Measurements from ENCODE around the gene ZNF853.
"Not testable (repeated sequence)": the region's sequence is repeated elsewhere in the genome, so short reads cannot be mapped to it uniquely, and the experiment has no call there.

ZNF853 gene

DNA sequence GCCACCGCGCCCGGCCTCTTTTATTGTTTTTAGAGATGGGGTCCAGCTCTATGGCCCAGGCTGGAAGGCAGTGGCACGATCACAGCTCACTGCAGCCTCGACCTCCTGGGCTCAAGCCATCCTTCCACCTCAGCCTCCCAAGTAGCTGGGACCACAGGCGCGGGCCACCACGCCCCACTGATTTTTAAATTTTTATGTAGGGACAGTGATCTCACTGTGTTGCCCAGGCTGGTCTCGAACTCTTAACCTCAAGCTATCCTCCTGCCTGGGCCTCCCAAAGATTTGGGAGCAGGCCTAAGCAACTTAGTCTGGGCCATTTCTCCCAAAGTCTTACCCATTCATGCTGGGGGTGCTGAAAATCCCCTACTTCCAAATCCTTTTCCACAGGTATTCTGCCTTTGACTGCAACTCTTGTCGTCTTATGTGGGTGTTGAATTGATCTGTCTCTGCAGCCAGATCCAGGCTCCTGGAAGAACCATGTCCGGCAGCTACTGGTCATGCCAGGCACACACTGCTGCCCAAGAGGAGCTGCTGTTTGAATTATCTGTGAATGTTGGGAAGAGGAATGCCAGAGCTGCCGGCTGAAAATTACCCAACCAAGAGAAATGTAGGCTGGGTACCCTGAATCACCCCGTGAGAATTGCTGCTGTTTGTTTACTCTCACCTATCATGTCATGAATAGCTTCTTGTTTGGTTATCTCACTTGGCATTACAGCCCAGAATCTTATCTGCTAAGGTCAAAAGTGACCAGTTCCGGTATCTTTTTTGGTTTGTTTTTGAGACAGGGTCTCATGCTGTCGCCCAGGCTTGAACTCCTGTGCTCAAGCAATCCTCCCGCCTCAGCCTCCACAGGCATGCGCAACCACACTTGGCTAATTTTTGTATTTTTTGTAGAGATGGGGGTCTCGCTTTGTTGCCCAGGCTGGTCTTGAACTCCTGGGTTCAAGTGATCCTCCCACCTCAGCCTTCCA is 37.0 kb upstream of the ZNF853 start:
- peak overlapping the region in 1 of 2 donors; percentile 74 for H3K9ac ChIP-seq (ENCODE audit: low read depth in 1 of 2, low read length in 2 of 2)
- peaks cover 0 to 6% of the 10 kb centered on the region in 2 donors for H3K4me1 ChIP-seq (ENCODE audit: control insufficient read depth in 1 of 2, insufficient read depth in 2 of 2, low read length in 2 of 2)
- no peak overlapping the region for H3K27ac ChIP-seq (ENCODE audit: low read depth, low read length)
- H3K4me3 ChIP-seq (ENCODE audit: low read depth in 1 of 2, low read length in 2 of 2), result peak overlapping the region in 1 of 2 donors; percentile 80
- no peaks in the 10 kb centered on the region for H3K27me3 ChIP-seq (ENCODE audit: control insufficient read depth in 1 of 2, insufficient read depth in 2 of 2, low read length in 2 of 2)
- peaks cover 2 to 31% of the 10 kb centered on the region in 2 donors for H3K36me3 ChIP-seq (ENCODE audit: control insufficient read depth in 1 of 2, insufficient read depth in 2 of 2, low read length in 2 of 2)
- H3K9me3 ChIP-seq (ENCODE audit: control insufficient read depth in 1 of 2, low read length in 2 of 2), result no peaks in the 10 kb centered on the region

DNA sequence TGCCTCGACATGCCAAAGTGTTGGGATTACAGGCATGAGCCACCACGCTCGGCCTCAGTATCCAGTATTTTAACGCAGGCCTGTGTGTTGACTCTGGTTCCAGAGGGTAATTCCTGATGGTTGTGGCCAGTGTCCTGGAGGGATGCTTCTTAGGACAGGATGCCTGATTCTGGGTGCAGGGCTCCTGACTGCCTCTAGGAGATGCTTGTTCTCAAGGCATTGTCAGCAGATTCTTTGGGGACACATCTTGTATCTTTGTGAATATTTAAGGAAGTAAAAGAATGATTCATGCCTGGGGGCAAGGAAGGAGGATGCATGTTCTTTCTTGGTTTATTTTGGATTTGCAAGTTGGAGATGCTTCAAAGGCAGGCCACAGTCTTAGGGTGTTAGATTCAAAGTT is 36.0 kb upstream of the ZNF853 start:
- Histone ChIP-seq H3K27ac (ENCODE audit: low read depth, low read length) (no peak overlapping the region), H3K4me1 (ENCODE audit: control insufficient read depth in 1 of 2, insufficient read depth in 2 of 2, low read length in 2 of 2) (peaks cover 0 to 6% of the 10 kb centered on the region in 2 donors), H3K9ac (ENCODE audit: low read depth in 1 of 2, low read length in 2 of 2) (no peak overlapping the region), H3K9me3 (ENCODE audit: control insufficient read depth in 1 of 2, low read length in 2 of 2) (no peaks in the 10 kb centered on the region), H3K36me3 (ENCODE audit: control insufficient read depth in 1 of 2, insufficient read depth in 2 of 2, low read length in 2 of 2) (peaks cover 3 to 40% of the 10 kb centered on the region in 2 donors), H3K4me3 (ENCODE audit: low read depth in 1 of 2, low read length in 2 of 2) (no peak overlapping the region), H3K27me3 (ENCODE audit: control insufficient read depth in 1 of 2, insufficient read depth in 2 of 2, low read length in 2 of 2) (no peaks in the 10 kb centered on the region)

DNA sequence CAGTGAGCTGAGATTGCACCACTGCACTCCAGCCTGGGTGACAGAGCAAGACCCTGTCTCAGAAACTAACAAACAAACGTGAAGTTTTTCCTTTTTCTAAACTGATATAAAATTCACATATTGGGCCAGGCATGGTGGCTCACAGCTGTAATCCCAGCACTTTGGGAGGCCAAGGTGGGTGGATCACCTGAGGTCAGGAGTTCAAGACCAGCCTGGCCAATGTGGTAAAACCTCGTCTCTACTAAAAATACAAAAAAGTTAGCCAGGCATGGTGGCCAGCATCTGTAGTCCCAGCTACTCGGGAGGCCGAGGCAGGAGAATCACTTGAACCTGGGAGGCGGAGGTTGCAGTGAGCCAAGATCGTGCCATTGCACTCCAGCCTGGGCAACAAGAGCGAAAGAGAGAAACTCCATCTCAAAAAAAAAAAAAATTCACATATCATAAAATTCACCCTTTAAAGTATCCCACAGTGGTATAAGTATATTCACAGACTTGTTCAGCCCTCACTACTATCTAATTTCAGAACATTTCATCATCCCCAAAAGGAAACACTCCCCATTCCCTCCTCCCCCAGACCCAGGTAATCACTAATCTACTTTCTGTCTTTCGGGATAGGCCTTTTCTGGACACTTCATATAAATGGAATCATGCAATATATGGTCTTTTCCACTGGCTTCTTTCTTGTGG is 29.5 kb upstream of the ZNF853 start:
- H3K27ac ChIP-seq (ENCODE audit: low read depth, low read length); H3K4me3 ChIP-seq (ENCODE audit: low read depth in 1 of 2, low read length in 2 of 2); H3K27me3 ChIP-seq (ENCODE audit: control insufficient read depth in 1 of 2, insufficient read depth in 2 of 2, low read length in 2 of 2); H3K9me3 ChIP-seq (ENCODE audit: control insufficient read depth in 1 of 2, low read length in 2 of 2); H3K9ac ChIP-seq (ENCODE audit: low read depth in 1 of 2, low read length in 2 of 2); H3K4me1 ChIP-seq (ENCODE audit: control insufficient read depth in 1 of 2, insufficient read depth in 2 of 2, low read length in 2 of 2): not testable (repeated sequence)
- peaks cover 12 to 57% of the 10 kb centered on the region in 2 donors for H3K36me3 ChIP-seq (ENCODE audit: control insufficient read depth in 1 of 2, insufficient read depth in 2 of 2, low read length in 2 of 2)

DNA sequence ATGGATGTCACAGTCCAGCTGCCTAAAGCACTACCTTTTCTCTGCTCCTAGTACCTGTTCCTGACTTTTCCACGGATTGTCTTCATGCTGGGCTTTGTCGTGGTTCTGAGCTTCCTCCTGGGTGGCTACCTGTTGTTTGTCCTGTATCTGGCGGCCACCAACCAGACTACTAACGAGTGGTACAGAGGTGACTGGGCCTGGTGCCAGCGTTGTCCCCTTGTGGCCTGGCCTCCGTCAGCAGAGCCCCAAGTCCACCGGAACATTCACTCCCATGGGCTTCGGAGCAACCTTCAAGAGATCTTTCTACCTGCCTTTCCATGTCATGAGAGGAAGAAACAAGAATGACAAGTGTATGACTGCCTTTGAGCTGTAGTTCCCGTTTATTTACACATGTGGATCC is 26.8 kb upstream of the ZNF853 start:
- no peaks in the 10 kb centered on the region for H3K27me3 ChIP-seq (ENCODE audit: control insufficient read depth in 1 of 2, insufficient read depth in 2 of 2, low read length in 2 of 2)
- H3K4me1 ChIP-seq (ENCODE audit: control insufficient read depth in 1 of 2, insufficient read depth in 2 of 2, low read length in 2 of 2), result peaks cover 4 to 13% of the 10 kb centered on the region in 2 donors
- no peak overlapping the region for H3K4me3 ChIP-seq (ENCODE audit: low read depth in 1 of 2, low read length in 2 of 2)
- no peaks in the 10 kb centered on the region for H3K9me3 ChIP-seq (ENCODE audit: control insufficient read depth in 1 of 2, low read length in 2 of 2)
- H3K27ac ChIP-seq (ENCODE audit: low read depth, low read length), result no peak overlapping the region
- H3K9ac ChIP-seq (ENCODE audit: low read depth in 1 of 2, low read length in 2 of 2), result no peak overlapping the region
- H3K36me3 ChIP-seq (ENCODE audit: control insufficient read depth in 1 of 2, insufficient read depth in 2 of 2, low read length in 2 of 2), result peaks cover 14 to 41% of the 10 kb centered on the region in 2 donors

DNA sequence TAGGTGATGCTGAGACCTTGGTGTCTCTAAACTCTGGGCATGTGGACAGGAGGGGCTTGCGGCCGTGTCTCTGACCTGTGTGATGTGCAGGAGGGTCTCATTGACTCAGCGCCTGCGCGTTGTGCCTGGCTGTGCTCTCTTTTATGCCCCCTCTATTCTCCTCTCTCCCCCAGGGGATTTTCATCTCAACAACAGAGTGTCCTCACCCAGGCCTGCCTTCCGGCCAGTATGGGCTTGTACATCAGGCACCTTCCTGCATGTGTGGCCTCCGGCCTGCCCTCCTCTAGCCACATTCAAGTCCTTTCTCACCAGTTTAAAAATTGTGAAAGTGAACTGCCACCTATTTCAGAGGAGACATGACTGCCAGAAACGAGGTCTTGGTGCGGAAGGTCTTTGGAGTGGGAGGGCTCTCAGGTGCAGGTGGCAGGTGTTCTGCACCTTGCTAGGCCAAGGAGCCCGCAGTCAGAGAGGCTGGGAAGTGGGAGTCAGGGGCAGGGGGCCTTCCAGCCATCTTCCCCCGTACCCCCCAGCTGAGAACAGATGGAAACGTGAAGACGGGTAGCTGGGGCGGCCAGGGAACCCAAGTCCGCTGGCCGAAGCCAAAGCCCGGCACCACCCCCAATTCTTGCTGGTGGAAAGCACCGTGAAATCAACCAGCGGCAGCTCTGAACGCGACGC is 26.1 kb upstream of the ZNF853 start:
- Histone ChIP-seq H3K9me3 (ENCODE audit: control insufficient read depth in 1 of 2, low read length in 2 of 2) (no peaks in the 10 kb centered on the region), H3K27me3 (ENCODE audit: control insufficient read depth in 1 of 2, insufficient read depth in 2 of 2, low read length in 2 of 2) (no peaks in the 10 kb centered on the region), H3K4me3 (ENCODE audit: low read depth in 1 of 2, low read length in 2 of 2) (peak overlapping the region; percentile 55 to 92), H3K9ac (ENCODE audit: low read depth in 1 of 2, low read length in 2 of 2) (no peak overlapping the region), H3K27ac (ENCODE audit: low read depth, low read length) (no peak overlapping the region), H3K36me3 (ENCODE audit: control insufficient read depth in 1 of 2, insufficient read depth in 2 of 2, low read length in 2 of 2) (peaks cover 16 to 41% of the 10 kb centered on the region in 2 donors), H3K4me1 (ENCODE audit: control insufficient read depth in 1 of 2, insufficient read depth in 2 of 2, low read length in 2 of 2) (peaks cover 4 to 13% of the 10 kb centered on the region in 2 donors)

DNA sequence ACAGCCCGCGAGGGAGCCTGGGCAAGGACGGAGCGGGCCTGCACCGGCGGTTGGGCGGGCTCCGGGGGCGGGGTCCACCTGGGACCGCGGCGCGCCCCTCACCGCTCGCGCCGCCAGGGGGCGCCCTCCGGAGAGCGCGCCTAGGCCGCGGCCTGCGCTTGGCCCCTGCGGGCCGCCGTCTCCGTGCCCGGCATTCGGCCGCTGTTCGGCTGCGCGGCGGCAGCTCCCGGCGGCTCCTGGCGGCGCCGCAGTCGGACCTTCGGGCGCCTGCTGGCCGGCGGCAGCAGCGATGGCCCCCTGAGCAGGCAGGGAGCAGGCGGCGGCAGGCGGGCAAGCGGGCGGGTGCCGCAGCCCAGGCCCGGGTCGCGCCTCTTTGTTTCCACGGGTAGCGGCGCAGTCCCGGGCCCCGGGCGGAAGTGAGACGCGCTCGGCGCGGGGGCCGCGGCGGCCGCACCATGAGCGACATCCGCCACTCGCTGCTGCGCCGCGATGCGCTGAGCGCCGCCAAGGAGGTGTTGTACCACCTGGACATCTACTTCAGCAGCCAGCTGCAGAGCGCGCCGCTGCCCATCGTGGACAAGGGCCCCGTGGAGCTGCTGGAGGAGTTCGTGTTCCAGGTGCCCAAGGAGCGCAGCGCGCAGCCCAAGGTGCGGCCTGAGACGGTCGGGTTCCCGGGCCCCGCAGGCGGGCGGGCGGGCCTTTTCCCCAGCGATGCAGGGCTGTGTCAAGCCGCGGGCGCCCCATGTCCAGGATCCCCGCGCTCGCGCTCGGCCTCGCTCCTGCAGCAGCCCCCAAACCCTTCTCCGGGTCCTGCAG is 25.4 kb upstream of the ZNF853 start, which contains the start of gene INTS15:
TSS of gene INTS15 (plus strand) at position 193 of the 816 bp plus-strand sequence. CDS start at position 456, 263 bp downstream.
- Histone ChIP-seq H3K4me1 (ENCODE audit: control insufficient read depth in 1 of 2, insufficient read depth in 2 of 2, low read length in 2 of 2) (peaks cover 4 to 13% of the 10 kb centered on the region in 2 donors), H3K9me3 (ENCODE audit: control insufficient read depth in 1 of 2, low read length in 2 of 2) (no peaks in the 10 kb centered on the region), H3K4me3 (ENCODE audit: low read depth in 1 of 2, low read length in 2 of 2) (peak within 1 kb of the TSS; percentile 90 to 92), H3K9ac (ENCODE audit: low read depth in 1 of 2, low read length in 2 of 2) (peak within 1 kb of the TSS; percentile 60 to 87), H3K27me3 (ENCODE audit: control insufficient read depth in 1 of 2, insufficient read depth in 2 of 2, low read length in 2 of 2) (no peaks in the 10 kb centered on the region), H3K36me3 (ENCODE audit: control insufficient read depth in 1 of 2, insufficient read depth in 2 of 2, low read length in 2 of 2) (peaks cover 12 to 41% of the 10 kb centered on the region in 2 donors), H3K27ac (ENCODE audit: low read depth, low read length) (peak within 1 kb of the TSS; percentile 66)

DNA sequence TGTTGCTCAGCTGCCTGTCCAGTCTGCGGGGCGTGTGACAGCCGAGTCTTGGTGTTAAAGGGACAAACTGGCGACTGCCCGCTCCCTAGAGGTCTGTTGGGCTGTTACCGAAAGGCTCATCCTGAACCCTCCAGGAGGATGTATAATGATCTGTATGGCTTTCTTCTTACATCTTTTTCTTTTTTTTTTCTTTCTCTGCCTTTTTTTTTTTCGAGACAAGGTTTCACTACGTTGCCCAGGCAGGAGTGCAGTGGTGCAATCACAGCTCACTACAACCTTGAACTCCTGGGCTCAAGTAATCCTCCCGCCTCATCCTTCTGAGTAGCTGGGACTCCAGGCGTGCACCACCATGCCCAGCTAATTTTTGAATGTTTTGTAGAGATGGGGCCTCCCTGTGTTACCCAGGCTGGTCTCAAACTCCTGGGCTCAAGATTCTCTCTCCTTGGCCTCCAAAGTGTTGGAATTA is 24.7 kb upstream of the ZNF853 start:
- Histone ChIP-seq H3K9me3 (ENCODE audit: control insufficient read depth in 1 of 2, low read length in 2 of 2) (no peaks in the 10 kb centered on the region), H3K9ac (ENCODE audit: low read depth in 1 of 2, low read length in 2 of 2) (peak overlapping the region; percentile 60 to 87), H3K4me1 (ENCODE audit: control insufficient read depth in 1 of 2, insufficient read depth in 2 of 2, low read length in 2 of 2) (peaks cover 4 to 13% of the 10 kb centered on the region in 2 donors), H3K4me3 (ENCODE audit: low read depth in 1 of 2, low read length in 2 of 2) (peak overlapping the region; percentile 90 to 92), H3K27ac (ENCODE audit: low read depth, low read length) (peak overlapping the region; percentile 50), H3K27me3 (ENCODE audit: control insufficient read depth in 1 of 2, insufficient read depth in 2 of 2, low read length in 2 of 2) (no peaks in the 10 kb centered on the region), H3K36me3 (ENCODE audit: control insufficient read depth in 1 of 2, insufficient read depth in 2 of 2, low read length in 2 of 2) (peaks cover 12 to 44% of the 10 kb centered on the region in 2 donors)

DNA sequence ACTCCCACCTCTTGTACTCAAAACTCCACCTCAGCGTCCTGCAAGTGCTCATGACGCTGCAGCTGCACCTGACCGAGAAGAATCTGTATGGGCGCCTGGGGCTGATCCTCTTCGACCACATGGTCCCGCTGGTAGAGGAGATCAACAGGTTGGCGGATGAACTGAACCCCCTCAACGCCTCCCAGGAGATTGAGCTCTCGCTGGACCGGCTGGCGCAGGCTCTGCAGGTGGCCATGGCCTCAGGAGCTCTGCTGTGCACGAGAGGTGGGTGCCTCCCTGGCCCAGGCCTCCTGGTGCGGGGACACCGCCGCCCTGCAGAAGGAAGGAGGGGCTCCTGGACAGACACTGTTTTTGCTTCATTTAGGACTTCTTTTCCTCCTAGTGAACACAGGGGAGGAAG is 15.3 kb upstream of the ZNF853 start:
- Histone ChIP-seq H3K9me3 (ENCODE audit: control insufficient read depth in 1 of 2, low read length in 2 of 2) (no peaks in the 10 kb centered on the region), H3K36me3 (ENCODE audit: control insufficient read depth in 1 of 2, insufficient read depth in 2 of 2, low read length in 2 of 2) (peaks cover 16 to 76% of the 10 kb centered on the region in 2 donors), H3K27me3 (ENCODE audit: control insufficient read depth in 1 of 2, insufficient read depth in 2 of 2, low read length in 2 of 2) (no peaks in the 10 kb centered on the region)

DNA sequence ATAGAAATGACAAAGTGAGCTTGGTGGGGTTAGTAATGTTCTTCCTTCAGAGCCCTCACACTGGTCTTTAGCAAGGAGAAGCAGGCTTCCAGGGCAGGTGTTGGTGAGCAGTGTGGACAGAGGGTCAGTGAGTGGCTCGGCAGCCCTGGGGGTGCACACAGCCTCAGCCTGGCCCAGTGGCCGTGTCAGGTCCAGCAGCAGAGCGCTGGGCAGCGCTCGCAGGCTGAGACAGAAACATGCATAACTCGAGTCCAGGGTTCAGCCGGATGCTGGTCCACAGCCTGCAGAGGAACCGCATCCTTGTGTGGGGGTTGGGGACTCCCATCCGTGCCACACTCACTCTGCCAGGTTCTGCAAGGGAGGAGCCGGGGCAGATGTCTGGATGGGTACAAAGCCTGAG is 11.0 kb upstream of the ZNF853 start:
- Histone ChIP-seq H3K36me3 (ENCODE audit: control insufficient read depth in 1 of 2, insufficient read depth in 2 of 2, low read length in 2 of 2) (peaks cover 21 to 54% of the 10 kb centered on the region in 2 donors), H3K9me3 (ENCODE audit: control insufficient read depth in 1 of 2, low read length in 2 of 2) (no peaks in the 10 kb centered on the region), H3K27ac (ENCODE audit: low read depth, low read length) (no peak overlapping the region)

More for the DNA sequence above, 15.3 kb upstream of the ZNF853 start:
- Histone ChIP-seq H3K9ac (ENCODE audit: low read depth in 1 of 2, low read length in 2 of 2) (no peak overlapping the region), H3K4me1 (ENCODE audit: control insufficient read depth in 1 of 2, insufficient read depth in 2 of 2, low read length in 2 of 2) (no peaks in the 10 kb centered on the region), H3K4me3 (ENCODE audit: low read depth in 1 of 2, low read length in 2 of 2) (no peak overlapping the region), H3K27ac (ENCODE audit: low read depth, low read length) (no peak overlapping the region)

More for the DNA sequence above, 11.0 kb upstream of the ZNF853 start:
- no peak overlapping the region for H3K9ac ChIP-seq (ENCODE audit: low read depth in 1 of 2, low read length in 2 of 2)
- no peaks in the 10 kb centered on the region for H3K27me3 ChIP-seq (ENCODE audit: control insufficient read depth in 1 of 2, insufficient read depth in 2 of 2, low read length in 2 of 2)
- H3K4me3 ChIP-seq (ENCODE audit: low read depth in 1 of 2, low read length in 2 of 2), result no peak overlapping the region
- H3K4me1 ChIP-seq (ENCODE audit: control insufficient read depth in 1 of 2, insufficient read depth in 2 of 2, low read length in 2 of 2), result no peaks in the 10 kb centered on the region
